Muscle of leg (tissue), 11 donors: Measurements from ENCODE around the gene NXPE4. TPM values are rescaled to one million over a fixed set of nuclear protein-coding genes. Genes with fewer than 3 reads are reported as not detected.

ENCODE experiments used
- DNase-seq: peaks from one replicate; pipeline ENCODE4 v3.0.0; 2013
- H3K27ac ChIP-seq: one replicate; pipeline ENCODE4 v1.5.1; 2013; ENCODE audit warnings: mild to moderate bottlenecking, low read length, control low read depth
- H3K27me3 ChIP-seq: one replicate; pipeline ENCODE4 v1.6.1; 2013; ENCODE audit warnings: low read length; ENCODE audit not compliant: control insufficient read depth, insufficient read depth
- H3K36me3 ChIP-seq: one replicate; pipeline ENCODE4 v1.6.1; 2013; ENCODE audit warnings: low read length; ENCODE audit not compliant: control insufficient read depth, insufficient read depth
- H3K4me1 ChIP-seq: one replicate; pipeline ENCODE4 v1.6.1; 2013; ENCODE audit warnings: low read length; ENCODE audit not compliant: control insufficient read depth, insufficient read depth
- H3K4me3 ChIP-seq: one replicate; pipeline ENCODE4 v1.5.1; 2013; ENCODE audit warnings: low read length, control low read depth
- H3K9me3 ChIP-seq: replicated peaks from 2 replicates; pipeline ENCODE4 v1.6.1; 2013; ENCODE audit warnings: low read depth, low read length; ENCODE audit not compliant: control insufficient read depth
- WGBS: methylation state at CpG from one replicate; pipeline ENCODE4 v1.1.5; 2013; ENCODE audit warnings: missing lambda C conversion rate; ENCODE audit not compliant: insufficient coverage; 5-methylcytosine and 5-hydroxymethylcytosine counted together
- polyA plus RNA-seq, 8 donors: library from polyadenylated mRNA; unstranded; fragments of 120-200 nt; gene quantifications; one replicate each; pipeline versions ENCODE4 v1.2.1 to v1.2.3, GENCODE V29; 2013; ENCODE audit warnings: inconsistent platforms in 1 of 8, low replicate concordance in 1 of 8; ENCODE audit not compliant: insufficient read length in 8 of 8, insufficient read depth in 1 of 8
- total RNA-seq: library from RNA; stranded (reverse); fragments of 120-200 nt; gene quantifications from one replicate; pipeline ENCODE4 v1.2.4, GENCODE V29; 2013

The NXPE4 gene
- total and polyA plus RNA-seq, 9 donors, result 0.13 TPM; not detected in 8

GRCh38 chr11:114562166-114562916 is 33.2 kb downstream of the NXPE4 start:
- Histone ChIP-seq H3K9me3 (no peaks in the 10 kb centered on the region), H3K4me1 (no peaks in the 10 kb centered on the region), H3K36me3 (no peaks in the 10 kb centered on the region), H3K4me3 (no peak overlapping the region), H3K27me3 (no peaks in the 10 kb centered on the region), H3K27ac (no peak overlapping the region)
- DNase-seq, result no peak
- WGBS, result no CpG with 5 or more reads among the region's 3 CpGs

- no peak for DNase-seq
- Histone ChIP-seq H3K4me3 (no peak within 1 kb of the TSS), H3K9me3 (no peaks in the 10 kb centered on the region), H3K27ac (no peak within 1 kb of the TSS), H3K27me3 (no peaks in the 10 kb centered on the region), H3K36me3 (no peaks in the 10 kb centered on the region), H3K4me1 (no peaks in the 10 kb centered on the region)
- WGBS, result no CpG with 5 or more reads among the region's 4 CpGs
Measured at GRCh38 chr11:114559425-114560310, 35.9 kb downstream of the NXPE4 start, which contains the start of gene NXPE1. Gene NXPE1, minus strand, starts transcription at chr11:114559881. Its CDS starts 8,680 bp downstream, at chr11:114551201.

- H3K9me3 ChIP-seq, result no peaks in the 10 kb centered on the region
- WGBS, result no CpG with 5 or more reads among the region's 1 CpG
- H3K4me3 ChIP-seq, result no peak overlapping the region
- H3K4me1 ChIP-seq, result no peaks in the 10 kb centered on the region
- no peaks in the 10 kb centered on the region for H3K36me3 ChIP-seq
- no peaks in the 10 kb centered on the region for H3K27me3 ChIP-seq
- DNase-seq, result peak; percentile 12
- no peak overlapping the region for H3K27ac ChIP-seq
Measured at GRCh38 chr11:114556135-114556534, 39.5 kb downstream of the NXPE4 start.

GRCh38 chr11:114553642-114554041 is 41.9 kb downstream of the NXPE4 start:
- 89% methylated on average over 1 of the region's 2 CpGs for WGBS
- H3K36me3 ChIP-seq, result no peaks in the 10 kb centered on the region
- H3K9me3 ChIP-seq, result no peaks in the 10 kb centered on the region
- no peak for DNase-seq
- no peaks in the 10 kb centered on the region for H3K4me1 ChIP-seq
- no peaks in the 10 kb centered on the region for H3K27me3 ChIP-seq
- H3K27ac ChIP-seq, result no peak overlapping the region
- H3K4me3 ChIP-seq, result no peak overlapping the region

GRCh38 chr11:114551060-114551459 is 44.5 kb downstream of the NXPE4 start:
- Histone ChIP-seq H3K9me3 (no peaks in the 10 kb centered on the region), H3K4me1 (no peaks in the 10 kb centered on the region), H3K36me3 (no peaks in the 10 kb centered on the region), H3K4me3 (no peak overlapping the region), H3K27me3 (peaks cover 3% of the 10 kb centered on the region), H3K27ac (no peak overlapping the region)
- no peak for DNase-seq
- no CpG with 5 or more reads among the region's 4 CpGs for WGBS

GRCh38 chr11:114525682-114526081 is 69.9 kb downstream of the NXPE4 start:
- no peak for DNase-seq
- Histone ChIP-seq H3K4me1 (no peaks in the 10 kb centered on the region), H3K9me3 (peaks cover 4% of the 10 kb centered on the region), H3K27me3 (no peaks in the 10 kb centered on the region), H3K36me3 (no peaks in the 10 kb centered on the region), H3K27ac (no peak overlapping the region), H3K4me3 (no peak overlapping the region)
- WGBS, result 100% methylated on average over 1 of the region's 2 CpGs

GRCh38 chr11:114524122-114524521 is 71.5 kb downstream of the NXPE4 start:
- no peaks in the 10 kb centered on the region for H3K36me3 ChIP-seq
- H3K4me1 ChIP-seq, result no peaks in the 10 kb centered on the region
- WGBS, result no CpG with 5 or more reads among the region's 1 CpG
- DNase-seq, result no peak
- H3K27ac ChIP-seq, result no peak overlapping the region
- no peak overlapping the region for H3K4me3 ChIP-seq
- H3K27me3 ChIP-seq, result no peaks in the 10 kb centered on the region
- H3K9me3 ChIP-seq, result peaks cover 4% of the 10 kb centered on the region

- 9% methylated on average over 1 of the region's 2 CpGs for WGBS
- Histone ChIP-seq H3K27ac (no peak overlapping the region), H3K36me3 (no peaks in the 10 kb centered on the region), H3K4me1 (no peaks in the 10 kb centered on the region), H3K27me3 (no peaks in the 10 kb centered on the region), H3K9me3 (peaks cover 4% of the 10 kb centered on the region), H3K4me3 (no peak overlapping the region)
- peak; percentile 15 for DNase-seq
Measured at GRCh38 chr11:114522818-114523217, 72.8 kb downstream of the NXPE4 start.
